GM20000 (cell line): Measurements from ENCODE around the gene EMC6.

Experiments used
- DNase-seq: peaks from one replicate; pipeline ENCODE4 v3.0.0; 2012; ENCODE audit warnings: low spot score
- CTCF ChIP-seq: IDR thresholded peaks from 2 replicates; pipeline ENCODE4 v1.5.1; 2012; ENCODE audit warnings: mild to moderate bottlenecking, control low read depth; ENCODE audit errors: extremely low read depth, missing control alignments

Gene EMC6

GRCh38 chr17:3632287-3632686 lies 36.3 kb upstream of the EMC6 start:
- DNase-seq, result no peak
- no peak for TF ChIP-seq CTCF

GRCh38 chr17:3635474-3636153 lies 33.0 kb upstream of the EMC6 start:
- DNase-seq, result no peak
- TF ChIP-seq CTCF, result no peak

- TF ChIP-seq CTCF, result no peak
- DNase-seq, result peak; percentile 99
Measured at GRCh38 chr17:3636154-3636907, 32.3 kb upstream of the EMC6 start, which contains the start of the genes CTNS and SHPK. Gene CTNS, plus strand, starts transcription at chr17:3636760. Its CDS starts 3,447 bp downstream, at chr17:3640207. Gene SHPK, minus strand, starts transcription at chr17:3636250. Its CDS starts 31 bp downstream, at chr17:3636219.

GRCh38 chr17:3636908-3637373 lies 31.7 kb upstream of the EMC6 start:
- TF ChIP-seq CTCF, result no peak
- no peak for DNase-seq

- DNase-seq, result no peak
- TF ChIP-seq CTCF, result no peak
Measured at GRCh38 chr17:3639981-3640596, 28.5 kb upstream of the EMC6 start.

- no peak for DNase-seq
- no peak for TF ChIP-seq CTCF
Measured at GRCh38 chr17:3641014-3641413, 27.6 kb upstream of the EMC6 start.
